HG03571 (cell line): ENCODE results near the gene DNAJC28.
A peak's percentile ranks its signal among the peaks of the same experiment; 100 is the strongest.
"Not testable (repeated sequence)": the region's sequence is repeated elsewhere in the genome, so short reads cannot be mapped to it uniquely, and the experiment has no call there.

Experiments
- ATAC-seq: cut with Tn5 transposase; IDR thresholded peaks from one replicate; pipeline ENCODE4 v1.9.1; 2021; ENCODE audit not compliant: unreplicated experiment

Gene DNAJC28

GRCh38 chr21:33481314-33481943 lies 10.1 kb downstream of the DNAJC28 start:
- ATAC-seq = no peak

- no peak for ATAC-seq
These were observed 10.9 kb downstream of the DNAJC28 start for GRCh38 chr21:33480481-33481103.

- peak; percentile 86 for ATAC-seq
These were observed 11.6 kb downstream of the DNAJC28 start, which contains the start of gene TMEM50B for GRCh38 chr21:33479679-33480480. Gene TMEM50B (minus strand): TSS chr21:33479974. CDS start chr21:33468885, 11,089 bp downstream.

GRCh38 chr21:33478935-33479678 lies 12.4 kb downstream of the DNAJC28 start:
- ATAC-seq = peak; percentile 4

GRCh38 chr21:33478182-33478581 lies 13.3 kb downstream of the DNAJC28 start:
- no peak for ATAC-seq

- no peak for ATAC-seq
These were observed 14.4 kb downstream of the DNAJC28 start for GRCh38 chr21:33477066-33477465.

- ATAC-seq = no peak
These were observed 18.2 kb downstream of the DNAJC28 start for GRCh38 chr21:33473344-33473743.

GRCh38 chr21:33470701-33471100 lies 20.8 kb downstream of the DNAJC28 start:
- ATAC-seq = no peak

- not testable (repeated sequence) for ATAC-seq
These were observed 22.3 kb downstream of the DNAJC28 start for GRCh38 chr21:33469183-33469582.

GRCh38 chr21:33461538-33462250 lies 29.8 kb downstream of the DNAJC28 start:
- ATAC-seq = no peak

GRCh38 chr21:33458861-33459260 lies 32.7 kb downstream of the DNAJC28 start:
- no peak for ATAC-seq

- ATAC-seq = no peak
These were observed 35.6 kb downstream of the DNAJC28 start for GRCh38 chr21:33455686-33456446.

GRCh38 chr21:33452362-33452761 lies 39.2 kb downstream of the DNAJC28 start:
- ATAC-seq = no peak

GRCh38 chr21:33451634-33452071 lies 39.9 kb downstream of the DNAJC28 start:
- no peak for ATAC-seq

- no peak for ATAC-seq
These were observed 41.9 kb downstream of the DNAJC28 start for GRCh38 chr21:33449616-33450015.

GRCh38 chr21:33446620-33447019 lies 44.9 kb downstream of the DNAJC28 start:
- ATAC-seq = not testable (repeated sequence)

GRCh38 chr21:33444499-33444898 lies 47.0 kb downstream of the DNAJC28 start:
- ATAC-seq = no peak

GRCh38 chr21:33443194-33443593 lies 48.3 kb downstream of the DNAJC28 start:
- ATAC-seq = no peak
